ENCODE measurements around the gene GTF3C4. TPM values are rescaled to one million over a fixed set of nuclear protein-coding genes. Genes with fewer than 3 reads are reported as not detected.
"Not testable (repeated sequence)": the region's sequence is repeated elsewhere in the genome, so short reads cannot be mapped to it uniquely, and the experiment has no call there.

Gene GTF3C4
- total and polyA plus RNA-seq, 4 donors, result 17.7 to 24.1 (median 21.7) TPM

DNA sequence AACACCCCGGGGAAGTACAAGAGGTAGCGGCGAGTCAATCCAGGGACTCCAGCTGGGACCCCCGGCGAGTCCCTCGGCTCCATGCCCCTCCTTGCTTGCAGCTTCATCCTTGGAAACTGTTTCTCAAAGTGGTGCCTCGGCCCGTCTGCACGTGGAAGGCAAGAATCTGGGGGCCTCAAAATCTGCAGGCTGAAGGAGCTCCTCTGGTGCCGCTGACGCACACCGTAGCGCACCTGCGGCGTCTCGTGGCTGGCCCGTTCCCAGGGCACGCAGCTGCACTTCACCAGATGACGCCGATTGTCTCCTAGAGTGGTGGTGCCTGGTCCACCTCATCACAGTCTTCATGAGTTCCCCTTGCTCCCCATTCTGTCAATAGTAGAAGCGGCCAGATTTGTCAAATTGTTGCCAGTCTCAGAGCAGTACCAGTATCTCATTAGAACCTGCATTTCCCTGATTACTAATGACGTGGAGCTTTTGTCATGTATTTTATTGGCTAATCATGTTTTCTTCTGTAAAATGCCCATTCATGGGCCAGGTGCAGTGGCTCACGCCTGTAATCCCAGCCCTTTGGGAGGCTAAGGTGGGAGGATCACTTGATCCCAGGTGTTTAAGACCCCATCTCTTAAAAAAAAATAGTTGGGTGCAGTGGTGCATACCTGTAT, 38.6 kb downstream of the GTF3C4 start:
- H3K36me3 ChIP-seq (ENCODE audit: control insufficient read depth, insufficient read depth, low read length), result no peaks in the 10 kb centered on the region
- H3K9me3 ChIP-seq (ENCODE audit: control insufficient read depth, insufficient read depth, low read length), result no peaks in the 10 kb centered on the region
- H3K4me3 ChIP-seq (ENCODE audit: low read depth, low read length), result no peak overlapping the region
- H3K4me1 ChIP-seq (ENCODE audit: control insufficient read depth, insufficient read depth, low read length), result no peaks in the 10 kb centered on the region
- no peaks in the 10 kb centered on the region for H3K27me3 ChIP-seq (ENCODE audit: control insufficient read depth, insufficient read depth, low read length)
- 85% methylated on average over 22 of the region's 23 CpGs for WGBS (ENCODE audit: insufficient coverage)
- DNase-seq (ENCODE audit: low read depth in 4 of 6, low spot score in 6 of 6), result no peak
- no peak overlapping the region for H3K27ac ChIP-seq (ENCODE audit: low read depth, low read length)

GRCh38 chr9:132710333-132710732, 40.1 kb downstream of the GTF3C4 start:
- Histone ChIP-seq H3K9me3 (ENCODE audit: control insufficient read depth, insufficient read depth, low read length) (no peaks in the 10 kb centered on the region), H3K4me1 (ENCODE audit: control insufficient read depth, insufficient read depth, low read length) (no peaks in the 10 kb centered on the region), H3K36me3 (ENCODE audit: control insufficient read depth, insufficient read depth, low read length) (no peaks in the 10 kb centered on the region), H3K4me3 (ENCODE audit: low read depth, low read length) (no peak overlapping the region), H3K27ac (ENCODE audit: low read depth, low read length) (no peak overlapping the region), H3K27me3 (ENCODE audit: control insufficient read depth, insufficient read depth, low read length) (no peaks in the 10 kb centered on the region)
- no peak for DNase-seq (ENCODE audit: low read depth in 4 of 6, low spot score in 6 of 6)
- 82% methylated on average over 3 of the region's 6 CpGs for WGBS (ENCODE audit: insufficient coverage)

GRCh38 chr9:132711152-132711551, 40.9 kb downstream of the GTF3C4 start:
- not testable (repeated sequence) for H3K36me3 ChIP-seq (ENCODE audit: control insufficient read depth, insufficient read depth, low read length); DNase-seq (ENCODE audit: low read depth in 4 of 6, low spot score in 6 of 6); H3K4me3 ChIP-seq (ENCODE audit: low read depth, low read length); H3K27me3 ChIP-seq (ENCODE audit: control insufficient read depth, insufficient read depth, low read length); H3K4me1 ChIP-seq (ENCODE audit: control insufficient read depth, insufficient read depth, low read length); H3K27ac ChIP-seq (ENCODE audit: low read depth, low read length); H3K9me3 ChIP-seq (ENCODE audit: control insufficient read depth, insufficient read depth, low read length)
- WGBS (ENCODE audit: insufficient coverage), result no CpG with 5 or more reads among the region's 5 CpGs

DNA sequence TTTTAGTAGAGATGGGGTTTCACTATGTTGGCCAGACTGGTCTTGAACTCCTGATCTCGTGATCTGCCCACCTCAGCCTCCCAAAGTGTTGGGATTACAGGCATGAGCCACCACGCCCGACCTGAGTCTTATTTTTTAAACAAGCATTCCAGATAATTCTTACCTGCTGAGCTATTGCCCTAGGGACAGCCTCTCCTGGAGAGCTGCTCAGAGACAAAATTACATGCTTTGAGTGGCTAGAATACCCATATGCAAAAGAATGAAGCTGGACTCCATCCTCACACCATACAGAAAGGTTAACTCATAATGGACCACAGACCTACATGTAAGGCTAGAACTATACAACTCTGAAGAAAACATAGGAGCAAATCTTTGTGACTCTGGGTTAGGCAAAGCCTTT, 41.6 kb downstream of the GTF3C4 start:
- H3K4me1 ChIP-seq (ENCODE audit: control insufficient read depth, insufficient read depth, low read length), result no peaks in the 10 kb centered on the region
- peaks cover 2% of the 10 kb centered on the region for H3K27me3 ChIP-seq (ENCODE audit: control insufficient read depth, insufficient read depth, low read length)
- H3K36me3 ChIP-seq (ENCODE audit: control insufficient read depth, insufficient read depth, low read length), result no peaks in the 10 kb centered on the region
- WGBS (ENCODE audit: insufficient coverage), result 93% methylated on average over 3 of the region's 3 CpGs
- no peaks in the 10 kb centered on the region for H3K9me3 ChIP-seq (ENCODE audit: control insufficient read depth, insufficient read depth, low read length)
- no peak overlapping the region for H3K27ac ChIP-seq (ENCODE audit: low read depth, low read length)
- DNase-seq (ENCODE audit: low read depth in 4 of 6, low spot score in 6 of 6), result no peak
- H3K4me3 ChIP-seq (ENCODE audit: low read depth, low read length), result no peak overlapping the region

GRCh38 chr9:132712753-132713152, 42.5 kb downstream of the GTF3C4 start:
- Histone ChIP-seq H3K36me3 (ENCODE audit: control insufficient read depth, insufficient read depth, low read length) (no peaks in the 10 kb centered on the region), H3K9me3 (ENCODE audit: control insufficient read depth, insufficient read depth, low read length) (no peaks in the 10 kb centered on the region), H3K27ac (ENCODE audit: low read depth, low read length) (no peak overlapping the region), H3K27me3 (ENCODE audit: control insufficient read depth, insufficient read depth, low read length) (peaks cover 2% of the 10 kb centered on the region), H3K4me3 (ENCODE audit: low read depth, low read length) (no peak overlapping the region), H3K4me1 (ENCODE audit: control insufficient read depth, insufficient read depth, low read length) (no peaks in the 10 kb centered on the region)
- 93% methylated on average over 3 of the region's 5 CpGs for WGBS (ENCODE audit: insufficient coverage)
- DNase-seq (ENCODE audit: low read depth in 4 of 6, low spot score in 6 of 6), result no peak

DNA sequence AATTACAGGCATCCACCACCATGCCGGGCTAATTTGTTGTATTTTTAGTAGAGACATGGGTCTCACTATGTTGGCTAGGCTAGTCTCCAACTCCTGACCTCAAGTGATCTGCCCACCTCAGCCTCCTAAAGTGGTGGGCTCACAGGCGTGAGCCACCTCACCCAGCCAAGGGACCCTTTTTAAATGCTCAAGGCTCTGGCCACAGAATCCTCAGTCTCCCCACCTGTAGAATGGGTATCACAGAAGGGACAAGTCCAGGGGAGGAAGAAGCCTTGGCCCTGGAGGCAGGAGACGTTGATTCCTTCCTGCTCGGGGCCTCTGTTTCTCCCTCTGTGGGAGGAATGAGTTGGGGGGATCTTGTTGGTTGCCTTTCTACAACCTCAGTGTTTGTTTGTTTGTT, 45.7 kb downstream of the GTF3C4 start:
- Histone ChIP-seq H3K36me3 (ENCODE audit: control insufficient read depth, insufficient read depth, low read length) (no peaks in the 10 kb centered on the region), H3K27me3 (ENCODE audit: control insufficient read depth, insufficient read depth, low read length) (peaks cover 2% of the 10 kb centered on the region), H3K27ac (ENCODE audit: low read depth, low read length) (no peak overlapping the region), H3K4me1 (ENCODE audit: control insufficient read depth, insufficient read depth, low read length) (no peaks in the 10 kb centered on the region), H3K4me3 (ENCODE audit: low read depth, low read length) (no peak overlapping the region), H3K9me3 (ENCODE audit: control insufficient read depth, insufficient read depth, low read length) (no peaks in the 10 kb centered on the region)
- WGBS (ENCODE audit: insufficient coverage), result 100% methylated on average over 1 of the region's 4 CpGs
- no peak for DNase-seq (ENCODE audit: low read depth in 4 of 6, low spot score in 6 of 6)

GRCh38 chr9:132717326-132717945, 47.2 kb downstream of the GTF3C4 start:
- Histone ChIP-seq H3K36me3 (ENCODE audit: control insufficient read depth, insufficient read depth, low read length) (no peaks in the 10 kb centered on the region), H3K4me1 (ENCODE audit: control insufficient read depth, insufficient read depth, low read length) (no peaks in the 10 kb centered on the region), H3K27ac (ENCODE audit: low read depth, low read length) (no peak overlapping the region), H3K9me3 (ENCODE audit: control insufficient read depth, insufficient read depth, low read length) (no peaks in the 10 kb centered on the region), H3K4me3 (ENCODE audit: low read depth, low read length) (no peak overlapping the region), H3K27me3 (ENCODE audit: control insufficient read depth, insufficient read depth, low read length) (peaks cover 2% of the 10 kb centered on the region)
- no peak for DNase-seq (ENCODE audit: low read depth in 4 of 6, low spot score in 6 of 6)
- 82% methylated on average over 10 of the region's 13 CpGs for WGBS (ENCODE audit: insufficient coverage)

GRCh38 chr9:132718381-132718928, 48.2 kb downstream of the GTF3C4 start:
- not testable (repeated sequence) for H3K27ac ChIP-seq (ENCODE audit: low read depth, low read length); H3K4me1 ChIP-seq (ENCODE audit: control insufficient read depth, insufficient read depth, low read length); H3K4me3 ChIP-seq (ENCODE audit: low read depth, low read length); H3K9me3 ChIP-seq (ENCODE audit: control insufficient read depth, insufficient read depth, low read length); H3K27me3 ChIP-seq (ENCODE audit: control insufficient read depth, insufficient read depth, low read length); H3K36me3 ChIP-seq (ENCODE audit: control insufficient read depth, insufficient read depth, low read length); DNase-seq (ENCODE audit: low read depth in 4 of 6, low spot score in 6 of 6)
- WGBS (ENCODE audit: insufficient coverage), result 85% methylated on average over 3 of the region's 8 CpGs

DNA sequence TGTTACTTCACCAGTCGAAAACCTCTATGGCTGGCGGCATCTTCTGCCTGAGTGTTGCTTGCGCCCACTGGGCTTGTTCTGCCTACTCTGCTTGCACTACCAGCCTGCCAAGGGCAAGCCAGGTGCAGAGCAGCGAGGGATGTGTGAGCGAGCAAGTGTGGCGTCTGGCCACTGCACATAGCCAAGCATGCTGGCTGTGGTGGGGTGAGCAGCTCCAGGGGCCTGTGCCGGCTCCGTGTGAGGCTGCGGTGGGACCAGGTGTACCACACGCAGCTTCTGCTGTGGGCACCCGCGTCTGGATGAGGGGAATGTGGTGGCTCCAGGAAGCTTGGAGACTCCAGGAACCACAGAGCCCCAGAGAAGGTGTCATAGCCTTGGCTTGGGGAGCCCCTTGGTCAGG, 51.4 kb downstream of the GTF3C4 start:
- WGBS (ENCODE audit: insufficient coverage), result 79% methylated on average over 11 of the region's 12 CpGs
- H3K36me3 ChIP-seq (ENCODE audit: control insufficient read depth, insufficient read depth, low read length), result peaks cover 5% of the 10 kb centered on the region
- H3K27me3 ChIP-seq (ENCODE audit: control insufficient read depth, insufficient read depth, low read length), result peaks cover 2% of the 10 kb centered on the region
- H3K27ac ChIP-seq (ENCODE audit: low read depth, low read length), result no peak overlapping the region
- peak in 1 of 6 donors; percentile 10 for DNase-seq (ENCODE audit: low read depth in 4 of 6, low spot score in 6 of 6)
- no peaks in the 10 kb centered on the region for H3K9me3 ChIP-seq (ENCODE audit: control insufficient read depth, insufficient read depth, low read length)
- H3K4me1 ChIP-seq (ENCODE audit: control insufficient read depth, insufficient read depth, low read length), result no peaks in the 10 kb centered on the region
- H3K4me3 ChIP-seq (ENCODE audit: low read depth, low read length), result no peak overlapping the region

- WGBS (ENCODE audit: insufficient coverage), result 88% methylated on average over 16 of the region's 16 CpGs
- H3K4me1 ChIP-seq (ENCODE audit: control insufficient read depth, insufficient read depth, low read length), result no peaks in the 10 kb centered on the region
- no peak for DNase-seq (ENCODE audit: low read depth in 4 of 6, low spot score in 6 of 6)
- no peaks in the 10 kb centered on the region for H3K9me3 ChIP-seq (ENCODE audit: control insufficient read depth, insufficient read depth, low read length)
- peaks cover 5% of the 10 kb centered on the region for H3K36me3 ChIP-seq (ENCODE audit: control insufficient read depth, insufficient read depth, low read length)
- H3K27me3 ChIP-seq (ENCODE audit: control insufficient read depth, insufficient read depth, low read length), result no peaks in the 10 kb centered on the region
- H3K4me3 ChIP-seq (ENCODE audit: low read depth, low read length), result no peak overlapping the region
- no peak overlapping the region for H3K27ac ChIP-seq (ENCODE audit: low read depth, low read length)
These were observed 52.4 kb downstream of the GTF3C4 start for GRCh38 chr9:132722564-132723065.

Data from spinal cord (tissue), 10 donors.